ENCODE data around the gene ENTPD1. TPM values are rescaled to one million over a fixed set of nuclear protein-coding genes. Genes with fewer than 3 reads are reported as not detected.
A peak's percentile ranks its signal among the peaks of the same experiment; 100 is the strongest.

ENTPD1 gene
- total and polyA plus RNA-seq, 9 of the 15 experiments (the other 6 are each of a cell fraction or from before 2014, with no cell fraction given), result 0.07 to 1.5 (median 0.37) TPM

DNA sequence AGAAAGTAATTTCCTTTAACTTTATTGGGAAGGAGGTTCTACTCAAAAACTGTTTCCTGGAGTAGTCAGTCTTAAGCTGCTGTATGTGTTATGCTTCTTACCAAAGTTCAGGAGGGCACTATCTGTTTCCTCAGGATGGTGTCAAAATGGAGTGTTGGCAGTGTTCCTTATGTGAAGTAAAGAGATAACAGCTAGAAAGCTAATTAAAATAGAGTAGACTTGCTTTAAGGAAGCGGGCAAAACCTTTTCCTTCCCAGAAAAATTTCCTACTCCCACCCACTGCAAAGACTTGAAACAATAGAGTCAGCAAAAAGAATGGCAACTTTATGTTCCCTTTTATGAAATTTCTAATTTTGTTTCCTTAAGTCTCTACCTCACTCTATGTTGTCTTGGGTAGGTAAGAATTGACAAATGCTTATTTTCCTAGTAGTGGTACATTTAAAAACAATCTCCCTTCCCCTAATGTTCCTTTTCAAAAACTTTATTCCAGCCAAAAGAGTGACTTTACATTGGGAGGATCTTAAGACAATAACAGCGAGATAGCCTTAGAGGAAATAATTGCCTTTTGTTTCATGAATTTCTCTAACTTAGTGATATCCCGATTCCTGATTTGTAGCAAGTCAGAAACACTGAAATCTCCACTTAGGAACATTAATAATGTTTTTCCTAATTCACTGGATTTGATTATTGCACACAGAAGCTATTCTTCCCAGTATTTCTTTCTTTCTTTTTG lies 26.5 kb upstream of the ENTPD1 start (continued):
- TF ChIP-seq TEAD4 (IDR thresholded peaks at IDR 0.05; ENCODE audit: low read length) (0 out of 2 replicates have a peak, but pooled peaks have one; percentile 46), TEAD4 (CRISPR knock-in tag; IDR thresholded peaks at IDR 0.05; ENCODE audit: borderline replicate concordance) (no peak), PPARD (CRISPR knock-in tag; IDR thresholded peaks at IDR 0.05) (no peak), TAL1 (IDR thresholded peaks at IDR 0.05) (no peak), MTA1 (IDR thresholded peaks at IDR 0.05; ENCODE audit: borderline replicate concordance) (no peak), ZNF316 (IDR thresholded peaks at IDR 0.05) (peak; percentile 73), SRSF3 (IDR thresholded peaks at IDR 0.05; ENCODE audit: insufficient read depth, low read length) (no peak), ZNF507 (tag; conservative IDR thresholded peaks at IDR 0.05) (no peak)
- TF ChIP-seq, protein P1, sequence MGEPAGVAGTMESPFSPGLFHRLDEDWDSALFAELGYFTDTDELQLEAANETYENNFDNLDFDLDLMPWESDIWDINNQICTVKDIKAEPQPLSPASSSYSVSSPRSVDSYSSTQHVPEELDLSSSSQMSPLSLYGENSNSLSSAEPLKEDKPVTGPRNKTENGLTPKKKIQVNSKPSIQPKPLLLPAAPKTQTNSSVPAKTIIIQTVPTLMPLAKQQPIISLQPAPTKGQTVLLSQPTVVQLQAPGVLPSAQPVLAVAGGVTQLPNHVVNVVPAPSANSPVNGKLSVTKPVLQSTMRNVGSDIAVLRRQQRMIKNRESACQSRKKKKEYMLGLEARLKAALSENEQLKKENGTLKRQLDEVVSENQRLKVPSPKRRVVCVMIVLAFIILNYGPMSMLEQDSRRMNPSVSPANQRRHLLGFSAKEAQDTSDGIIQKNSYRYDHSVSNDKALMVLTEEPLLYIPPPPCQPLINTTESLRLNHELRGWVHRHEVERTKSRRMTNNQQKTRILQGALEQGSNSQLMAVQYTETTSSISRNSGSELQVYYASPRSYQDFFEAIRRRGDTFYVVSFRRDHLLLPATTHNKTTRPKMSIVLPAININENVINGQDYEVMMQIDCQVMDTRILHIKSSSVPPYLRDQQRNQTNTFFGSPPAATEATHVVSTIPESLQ (CRISPR knock-in tag; IDR thresholded peaks at IDR 0.05), result no peak

DNA sequence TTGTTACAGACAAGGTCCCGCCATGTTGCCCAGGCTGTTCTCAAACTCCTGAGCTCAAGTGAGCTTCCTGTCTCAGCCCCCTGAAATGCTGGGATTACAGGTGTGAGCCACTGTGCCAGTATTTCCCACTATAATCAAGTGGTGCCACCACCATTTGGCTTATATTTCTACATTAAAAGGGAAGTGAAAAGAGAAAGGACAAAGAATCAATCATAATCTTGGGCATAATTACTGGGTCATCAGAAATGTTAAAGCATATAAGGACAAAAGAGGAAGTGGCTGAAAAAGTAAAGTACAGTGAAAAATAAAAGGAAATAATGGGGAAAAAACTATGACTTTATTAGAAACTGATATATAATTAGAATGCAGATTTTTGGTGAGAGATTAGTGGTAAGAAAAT lies 25.7 kb upstream of the ENTPD1 start:
- H2AFZ ChIP-seq (ENCODE audit: low read depth, low read length), result peak overlapping the region; percentile 72
- POLR2A ChIA-PET, result no interaction called here
- no peaks in the 10 kb centered on the region for H3K9me1 ChIP-seq (ENCODE audit: control insufficient read depth, insufficient read depth, low read length)
- no peak overlapping the region for H3K4me3 ChIP-seq
- H3K4me2 ChIP-seq (ENCODE audit: insufficient read depth, low read length), result no peak overlapping the region
- CTCF ChIA-PET (ENCODE audit: low intra/inter-chr PET ratio), result no interaction called here
- peaks cover 2% of the 10 kb centered on the region; the same call in 1 of the 2 replicates for H3K9me3 ChIP-seq (replicated peaks; ENCODE audit: control insufficient read depth, insufficient read depth, low read depth, low read length)
- no peaks in the 10 kb centered on the region for H3K79me2 ChIP-seq (ENCODE audit: control insufficient read depth, insufficient read depth, low read length)
- H3K9ac ChIP-seq (ENCODE audit: insufficient read depth in 1 of 2, low read depth in 2 of 2, low read length in 2 of 2), result no peak overlapping the region
- no peak for DNase-seq (ENCODE audit: extremely low read depth in 1 of 4, low spot score in 3 of 4)
- H4K20me1 ChIP-seq (replicated peaks; ENCODE audit: control insufficient read depth, insufficient read depth, low read length), result no peaks in the 10 kb centered on the region
- TF ChIP-seq BMI1 (IDR thresholded peaks at IDR 0.05; ENCODE audit: low read length) (no peak), SPI1 (IDR thresholded peaks at IDR 0.05; ENCODE audit: borderline replicate concordance, low read depth, low read length) (peak; percentile 83)
- in situ Hi-C loops (cut with MboI), result no loop called here
- no TSS peak for BruUV-seq (replicated peaks)
- WGBS (ENCODE audit: insufficient coverage, low coverage, missing lambda C conversion rate), result no CpG with 5 or more reads among the region's 1 CpG
- H3K27ac ChIP-seq (ENCODE audit: extremely low read depth, low read depth, low read length), result no peak overlapping the region
- H3K4me1 ChIP-seq (replicated peaks in 1 of 2; ENCODE audit: control insufficient read depth in 2 of 2, insufficient read depth in 2 of 2, low read length in 2 of 2), result no peaks in the 10 kb centered on the region; a peak in 1 of 5 replicates
- no peak for ATAC-seq
- FAIRE-seq, result no peak
- no peaks in the 10 kb centered on the region for H3K27me3 ChIP-seq (ENCODE audit: control insufficient read depth in 2 of 2, insufficient read depth in 2 of 2, low read length in 2 of 2)
- no peaks in the 10 kb centered on the region for H3K36me3 ChIP-seq (ENCODE audit: control insufficient read depth, insufficient read depth, low read length)
- intact Hi-C loops (cut with micrococcal nuclease), result no loop called here

Data from K562 (cell line).